Parietal lobe (tissue), 1 donor: ENCODE data around the gene STARD4. TPM values are rescaled to one million over a fixed set of nuclear protein-coding genes. Genes with fewer than 3 reads are reported as not detected.

Experiments used
- total RNA-seq: library from RNA; depleted of rRNA; stranded (reverse); fragments of >200 nt; gene quantifications from one replicate; pipeline ENCODE4 v1.2.3, GENCODE V29; 2014

The STARD4 gene, protein sequence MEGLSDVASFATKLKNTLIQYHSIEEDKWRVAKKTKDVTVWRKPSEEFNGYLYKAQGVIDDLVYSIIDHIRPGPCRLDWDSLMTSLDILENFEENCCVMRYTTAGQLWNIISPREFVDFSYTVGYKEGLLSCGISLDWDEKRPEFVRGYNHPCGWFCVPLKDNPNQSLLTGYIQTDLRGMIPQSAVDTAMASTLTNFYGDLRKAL
- total RNA-seq: 49.5 TPM

GRCh38 chr5:111512375-111513130 lies at the start of gene STARD4:
Gene STARD4 (minus strand): TSS chr5:111512535. CDS start chr5:111507433, 5,102 bp downstream.

Other genes with a start within 250 kb of the STARD4 start
- 726 TPM for gene NREP, start 244.7 kb upstream of the STARD4 start, total RNA-seq